Rectal smooth muscle tissue (tissue), 1 donor: ENCODE data around the gene MACROD1.
"Not testable (repeated sequence)": the region's sequence is repeated elsewhere in the genome, so short reads cannot be mapped to it uniquely, and the experiment has no call there.

Experiments
- H3K27ac ChIP-seq: one replicate; pipeline ENCODE4 v1.7.0; 2013; ENCODE audit warnings: low read depth, low read length, inconsistent platforms
- H3K27me3 ChIP-seq: one replicate; pipeline ENCODE4 v1.7.0; 2013; ENCODE audit warnings: low read length; ENCODE audit not compliant: control insufficient read depth, insufficient read depth
- H3K36me3 ChIP-seq: one replicate; pipeline ENCODE4 v1.7.0; 2013; ENCODE audit warnings: low read length; ENCODE audit not compliant: control insufficient read depth, insufficient read depth
- H3K4me1 ChIP-seq: one replicate; pipeline ENCODE4 v1.7.0; 2013; ENCODE audit warnings: low read length; ENCODE audit not compliant: control insufficient read depth, insufficient read depth
- H3K4me3 ChIP-seq: one replicate; pipeline ENCODE4 v1.7.0; 2013; ENCODE audit warnings: low read length
- H3K9ac ChIP-seq: one replicate; pipeline ENCODE4 v1.7.0; 2013; ENCODE audit warnings: low read length

MACROD1 gene

GRCh38 chr11:63963895-63964294, 202.0 kb downstream of the MACROD1 start:
- not testable (repeated sequence) for H3K36me3 ChIP-seq, H3K27ac ChIP-seq, H3K4me3 ChIP-seq, H3K27me3 ChIP-seq, H3K4me1 ChIP-seq, H3K9ac ChIP-seq

- no peaks in the 10 kb centered on the region for H3K4me1 ChIP-seq
- H3K27ac ChIP-seq, result no peak overlapping the region
- no peaks in the 10 kb centered on the region for H3K36me3 ChIP-seq
- H3K9ac ChIP-seq, result no peak overlapping the region
- H3K27me3 ChIP-seq, result peaks cover 3% of the 10 kb centered on the region
- no peak overlapping the region for H3K4me3 ChIP-seq
These were observed 204.1 kb downstream of the MACROD1 start for GRCh38 chr11:63961608-63962412.

DNA sequence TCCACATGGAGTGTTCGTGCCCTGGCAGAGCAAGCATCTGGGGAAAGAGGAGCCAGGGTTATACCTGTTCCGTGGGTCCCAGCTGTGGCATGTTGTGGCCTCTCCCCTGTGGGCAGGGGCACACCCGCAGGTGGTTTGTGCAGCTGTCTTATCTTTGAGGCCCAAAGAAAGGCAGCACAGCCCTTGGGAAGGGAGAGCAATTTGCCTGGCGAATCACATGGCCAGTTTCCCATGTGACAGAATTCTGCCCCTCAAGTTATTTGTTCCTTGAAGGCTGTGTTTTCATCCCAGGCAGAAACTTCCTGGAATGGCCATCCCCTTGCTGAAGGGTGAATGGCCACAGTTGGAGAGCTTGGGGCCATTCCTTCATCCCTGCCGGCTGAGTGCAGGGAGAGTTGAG, 207.9 kb downstream of the MACROD1 start:
- H3K36me3 ChIP-seq, result peaks cover 17% of the 10 kb centered on the region

GRCh38 chr11:63952570-63952969, 213.3 kb downstream of the MACROD1 start:
- H3K27me3 ChIP-seq, result no peaks in the 10 kb centered on the region
- H3K4me1 ChIP-seq, result no peaks in the 10 kb centered on the region
- peaks cover 17% of the 10 kb centered on the region for H3K36me3 ChIP-seq
- H3K27ac ChIP-seq, result no peak overlapping the region
- H3K9ac ChIP-seq, result no peak overlapping the region
- H3K4me3 ChIP-seq, result no peak overlapping the region

More for the DNA sequence above, 207.9 kb downstream of the MACROD1 start:
- Histone ChIP-seq H3K27me3 (peaks cover 3% of the 10 kb centered on the region), H3K4me1 (no peaks in the 10 kb centered on the region), H3K4me3 (no peak overlapping the region), H3K9ac (no peak overlapping the region), H3K27ac (no peak overlapping the region)

- Histone ChIP-seq H3K9ac (no peak overlapping the region), H3K27ac (no peak overlapping the region), H3K36me3 (peaks cover 20% of the 10 kb centered on the region), H3K4me3 (no peak overlapping the region), H3K4me1 (no peaks in the 10 kb centered on the region), H3K27me3 (no peaks in the 10 kb centered on the region)
These were observed 214.0 kb downstream of the MACROD1 start for GRCh38 chr11:63951779-63952536.
